Posterior cingulate gyrus (tissue), 11 donors: ENCODE results near the gene CCDC30.

ENCODE experiments used
- DNase-seq, 10 donors: peaks; one replicate each; pipeline versions ENCODE4 v3.0.0 to v3.0.0-alpha.2; 2020 to 2021; ENCODE audit warnings: mixed read lengths in 3 of 10
- intact Hi-C: fragments of 100-400 bp; cut with DNase I; formaldehyde crosslinking; loops from one replicate; pipeline ENCODE4 v1.15.1; 2023

Gene CCDC30

DNA sequence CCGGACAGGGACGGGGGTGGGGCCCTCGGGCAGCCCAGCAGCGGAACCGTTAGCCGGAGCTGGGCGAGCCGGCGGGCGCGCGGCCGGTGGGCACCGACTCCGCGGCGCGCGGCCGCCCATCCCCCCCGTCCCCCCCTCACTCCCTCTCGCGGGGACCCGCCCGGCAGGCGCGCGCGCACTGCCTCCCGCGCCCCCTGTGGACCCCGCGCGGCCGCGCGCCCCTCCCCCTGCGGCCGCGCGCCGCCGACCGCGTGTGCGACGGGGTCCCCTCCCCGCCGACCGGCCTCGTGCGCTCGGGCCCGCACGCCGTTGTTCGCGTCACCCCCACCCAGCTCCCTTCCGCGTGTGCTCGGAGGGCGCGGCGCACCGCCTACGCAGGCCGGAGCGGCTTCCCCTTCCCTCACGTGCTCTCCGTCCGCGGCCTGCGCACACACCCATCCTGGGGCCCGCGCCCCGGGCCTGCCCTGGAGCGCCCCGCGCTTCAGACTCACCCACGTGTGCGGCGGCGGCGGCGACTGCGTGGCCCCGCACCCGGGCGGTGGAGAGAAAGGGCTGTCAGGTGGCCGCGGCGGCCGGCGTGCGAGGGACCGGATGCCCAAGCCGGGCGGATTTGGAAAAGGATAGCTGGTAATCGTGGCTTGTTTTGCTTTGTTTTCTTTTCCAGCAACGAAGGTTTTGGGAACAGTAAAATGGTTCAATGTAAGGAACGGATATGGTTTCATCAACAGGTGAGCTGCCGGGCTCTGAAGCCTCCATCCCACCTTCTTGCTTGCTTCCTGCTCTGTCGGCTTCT, 219.8 kb downstream of the CCDC30 start:
- intact Hi-C loops: loop anchor here (2.0 to 10.0 kb wide), 3 partner anchors 62 to 348 kb away; partner anchors contain the start of genes C1orf50, CLDN19, FOXJ3 and P3H1
- peak in 9 of 10 donors; percentile 15 to 91 (median 38) for DNase-seq

DNA sequence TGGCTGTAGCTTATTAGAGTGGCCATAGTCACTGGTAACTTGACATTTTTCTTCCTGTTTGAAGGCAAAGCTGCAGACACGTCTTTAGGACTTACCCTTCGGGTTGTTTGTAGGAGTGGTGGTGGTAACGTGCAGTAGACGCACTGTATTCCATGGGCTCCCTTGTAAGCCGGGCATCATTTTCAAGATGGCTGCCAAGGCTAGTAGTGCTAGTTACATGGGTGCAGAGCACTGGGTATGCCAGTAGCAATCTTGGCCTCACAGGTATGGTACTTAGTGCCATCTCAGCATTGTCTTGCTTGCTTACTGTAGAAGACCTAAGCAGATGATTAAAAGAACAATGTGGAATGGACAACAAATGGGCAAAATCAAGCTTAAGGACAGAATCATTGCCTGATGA, 221.1 kb downstream of the CCDC30 start:
- intact Hi-C loops: loop anchor here (10.0 kb wide), 2 partner anchors 61 to 349 kb away; partner anchors contain the start of genes CLDN19 and FOXJ3
- no peak for DNase-seq

DNA sequence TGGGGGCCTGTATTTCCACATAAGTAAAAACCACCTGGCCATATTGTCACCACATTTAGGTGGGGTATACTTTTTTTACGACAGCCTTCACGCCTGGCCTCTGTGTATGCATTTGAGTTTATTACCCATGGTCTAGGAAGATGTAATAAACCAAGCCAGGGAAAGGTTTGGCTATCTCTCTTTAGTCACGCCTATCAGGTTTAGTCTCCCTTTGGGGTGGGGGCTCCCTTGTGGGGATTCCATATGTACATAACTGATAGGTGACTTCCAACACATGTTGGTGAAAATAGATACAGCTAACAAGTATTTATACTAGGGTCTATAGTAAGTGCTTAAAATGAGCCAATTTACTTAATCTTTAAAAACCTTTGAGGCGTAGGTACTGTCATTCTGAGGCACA, 223.3 kb downstream of the CCDC30 start:
- no peak for DNase-seq
- intact Hi-C loops: loop anchor here (10.0 kb wide), 2 partner anchors 58 to 352 kb away; partner anchors contain the start of genes CLDN19 and FOXJ3

DNA sequence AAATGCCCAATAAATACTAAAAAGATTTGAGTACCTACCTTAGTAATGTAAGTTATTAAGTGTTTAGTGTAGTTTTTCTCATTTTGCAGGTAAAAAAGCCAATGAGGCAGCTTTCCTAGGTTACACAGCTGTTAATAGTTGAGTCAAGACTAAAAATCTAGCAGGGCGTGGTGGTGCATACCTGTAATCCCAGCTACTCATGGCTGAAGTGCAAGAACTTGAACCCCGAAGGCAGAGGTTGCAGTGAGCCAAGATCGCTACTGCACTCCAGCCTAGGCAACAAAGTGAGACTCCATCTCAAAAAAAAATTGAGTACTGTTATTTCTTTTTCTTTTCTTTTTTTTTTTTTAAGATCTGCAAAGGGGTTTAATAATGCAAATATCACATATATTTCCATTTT, 226.8 kb downstream of the CCDC30 start:
- no peak for DNase-seq
- intact Hi-C loops: loop anchor here (10.0 kb wide), 2 partner anchors 55 to 355 kb away; partner anchors contain the start of genes CLDN19 and FOXJ3

DNA sequence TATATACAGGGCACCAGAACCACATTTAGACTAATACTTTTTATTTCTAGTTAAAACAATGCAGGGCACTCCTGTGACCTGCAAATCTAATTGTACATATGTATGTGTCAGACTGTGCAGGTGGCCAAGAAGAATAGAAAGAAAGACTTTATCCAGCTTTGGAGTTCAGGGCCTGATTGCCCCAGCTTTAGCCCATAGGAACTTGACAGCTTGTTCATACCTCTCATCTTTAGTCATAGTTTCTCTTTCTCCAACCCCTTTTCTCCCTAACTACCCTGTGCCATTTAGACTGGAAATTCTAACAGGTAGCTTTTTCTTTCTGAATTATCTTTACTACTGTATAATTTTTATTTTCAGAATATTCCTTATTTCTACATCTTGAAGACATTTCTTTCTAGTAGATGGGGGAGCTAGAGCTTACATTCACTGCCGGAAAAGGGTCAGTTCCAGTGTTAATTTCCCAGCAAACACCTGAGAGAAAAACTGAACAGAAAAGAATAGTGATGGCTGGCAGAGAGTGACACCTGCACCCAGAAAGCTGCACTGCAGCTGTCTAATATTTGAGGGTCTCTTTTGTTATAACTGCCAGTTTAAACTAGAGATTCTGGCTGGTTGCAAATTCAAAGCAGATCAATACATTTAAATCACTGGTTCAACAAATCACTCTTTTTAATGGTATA, 227.5 kb downstream of the CCDC30 start:
- intact Hi-C loops: no loop called here
- no peak for DNase-seq

DNA sequence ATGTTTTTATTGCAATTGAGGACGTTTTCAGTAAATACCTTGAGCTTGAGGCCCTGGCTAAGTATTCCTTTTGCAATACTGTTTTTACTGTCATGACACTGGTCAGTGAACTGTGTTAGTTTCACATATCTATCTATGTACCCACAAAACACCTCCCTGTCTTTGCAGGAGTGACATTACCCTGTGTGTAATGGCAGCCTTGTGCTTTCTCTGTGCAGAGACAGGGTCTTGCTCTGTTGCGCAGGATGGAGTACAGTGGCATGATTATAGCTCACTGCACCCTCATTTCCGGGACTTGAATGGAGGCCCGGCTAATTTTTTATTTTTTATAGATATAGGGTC, 228.0 kb downstream of the CCDC30 start:
- DNase-seq: no peak
- intact Hi-C loops: no loop called here

DNA sequence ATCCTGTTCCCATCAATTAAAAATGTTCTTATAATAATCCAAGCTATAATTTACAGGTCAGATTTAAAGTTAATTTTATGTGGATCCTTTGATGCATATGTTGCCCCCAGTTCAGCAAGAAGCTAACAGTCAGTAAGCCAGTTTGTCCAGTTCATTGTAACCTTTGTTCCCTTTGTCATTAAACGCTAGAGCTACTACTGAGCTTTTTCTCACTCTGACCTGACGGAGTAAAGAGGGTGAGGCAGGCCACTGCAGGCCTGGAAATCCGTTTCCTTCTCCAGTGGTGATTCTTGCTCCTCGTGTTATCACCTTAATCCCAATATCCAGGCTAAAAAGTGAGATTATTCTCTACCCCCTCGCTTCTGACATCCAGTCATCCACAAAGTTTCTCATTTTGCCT, 229.4 kb downstream of the CCDC30 start:
- intact Hi-C loops: no loop called here

DNA sequence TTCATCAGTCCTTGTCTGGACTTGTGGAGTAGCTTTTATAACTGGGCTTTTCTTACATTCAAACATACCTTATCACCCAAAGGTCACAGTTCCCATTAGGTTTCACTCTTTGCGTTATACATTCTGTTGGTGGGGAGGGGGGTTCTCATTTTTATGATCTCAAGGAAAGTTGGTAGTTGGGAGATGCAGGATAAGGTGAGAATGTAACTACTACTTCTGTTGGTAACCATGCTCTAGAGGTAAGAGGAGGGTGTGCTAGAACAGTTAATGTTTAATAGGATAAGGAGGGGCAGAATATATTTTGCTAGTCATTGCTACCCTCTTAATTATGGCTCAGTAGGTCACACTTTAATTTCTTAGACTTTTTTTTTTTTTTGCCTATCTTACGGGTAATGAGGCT, 229.8 kb downstream of the CCDC30 start:
- DNase-seq: no peak
- intact Hi-C loops: no loop called here

More for the DNA sequence above, 229.4 kb downstream of the CCDC30 start:
- no peak for DNase-seq

DNA sequence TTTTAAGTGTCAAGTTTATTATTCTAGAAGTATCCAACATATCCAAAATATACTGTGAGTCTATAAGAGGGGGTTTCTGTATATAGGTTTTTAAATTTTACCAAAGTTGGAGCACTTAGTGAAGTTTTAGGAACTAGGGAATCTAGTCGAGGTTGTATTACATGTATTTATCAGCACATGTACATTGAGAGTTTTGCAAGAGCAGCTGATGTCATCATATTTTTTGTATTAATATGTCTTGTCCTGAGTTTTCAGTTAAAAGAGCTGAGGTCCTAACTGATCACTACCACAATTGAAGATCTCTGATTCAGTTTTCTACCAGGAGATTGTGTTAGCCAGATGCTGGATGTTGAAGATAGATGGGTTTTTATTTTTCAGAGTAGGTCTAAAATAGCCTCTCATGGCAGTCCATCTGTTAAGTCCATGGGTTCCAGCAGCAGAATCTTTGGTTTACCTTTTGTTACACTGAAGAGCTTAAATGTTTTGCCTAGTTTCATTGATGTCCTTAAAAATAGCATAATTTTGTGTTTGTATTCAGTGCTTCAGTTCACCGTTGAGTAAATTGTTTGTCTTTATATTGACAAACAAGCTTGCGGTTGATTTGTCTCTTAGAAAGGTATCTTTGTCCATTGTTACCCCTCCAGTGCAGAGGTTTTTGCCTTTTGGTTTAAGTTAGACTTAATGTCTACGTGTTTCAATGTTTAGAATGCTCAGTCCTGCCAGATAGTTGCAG, 235.2 kb downstream of the CCDC30 start:
- DNase-seq: no peak
- intact Hi-C loops: no loop called here

DNA sequence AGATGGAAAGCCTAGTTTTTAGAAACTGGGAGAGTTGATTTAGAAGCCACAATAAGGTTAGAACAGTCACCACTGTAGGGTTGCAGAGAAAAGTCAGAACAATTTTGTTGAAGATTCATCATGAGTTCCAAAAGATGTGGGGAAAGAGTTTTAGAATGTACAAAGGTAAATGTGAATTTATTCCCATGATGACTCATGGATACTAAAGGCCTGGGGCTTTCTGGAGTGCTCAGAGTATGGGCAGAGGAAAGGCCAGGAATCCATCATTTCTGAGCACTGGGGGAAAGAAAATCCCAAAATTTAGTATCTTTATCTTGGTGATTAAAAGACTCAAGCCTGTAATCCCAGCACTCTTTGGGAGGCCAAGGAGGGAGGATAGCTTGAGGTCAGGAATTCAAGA, 236.9 kb downstream of the CCDC30 start:
- intact Hi-C loops: no loop called here
- DNase-seq: no peak

DNA sequence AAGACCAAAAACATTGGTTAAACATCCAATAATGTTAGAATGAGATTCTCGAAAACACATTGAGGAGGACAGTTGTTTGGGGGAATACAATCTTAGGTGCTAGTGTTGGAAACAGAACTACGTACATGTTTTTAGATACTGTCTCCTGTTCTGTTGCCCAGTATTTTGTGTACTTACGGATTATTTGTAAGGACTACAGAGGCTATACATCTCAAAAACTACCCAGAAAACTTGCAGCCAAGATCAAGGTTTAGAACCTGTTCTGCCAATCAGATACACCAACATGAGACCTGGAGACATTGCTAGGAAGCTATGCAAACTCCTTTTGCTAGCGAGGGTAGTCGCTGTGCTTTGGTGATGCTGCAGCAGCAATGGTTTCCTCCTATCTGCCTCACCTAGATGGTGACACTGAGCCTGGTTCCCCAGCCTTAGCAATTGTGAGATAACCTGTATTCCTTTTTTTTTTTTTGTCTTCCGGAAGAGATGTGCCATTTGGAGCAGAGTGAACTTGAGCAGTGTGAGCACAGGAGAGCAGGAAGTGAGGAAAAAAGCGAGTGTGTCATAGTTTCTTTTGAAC, 240.9 kb downstream of the CCDC30 start:
- no peak for DNase-seq
- intact Hi-C loops: no loop called here
